ENCODE data around the gene SYNPR.

SYNPR gene

DNA sequence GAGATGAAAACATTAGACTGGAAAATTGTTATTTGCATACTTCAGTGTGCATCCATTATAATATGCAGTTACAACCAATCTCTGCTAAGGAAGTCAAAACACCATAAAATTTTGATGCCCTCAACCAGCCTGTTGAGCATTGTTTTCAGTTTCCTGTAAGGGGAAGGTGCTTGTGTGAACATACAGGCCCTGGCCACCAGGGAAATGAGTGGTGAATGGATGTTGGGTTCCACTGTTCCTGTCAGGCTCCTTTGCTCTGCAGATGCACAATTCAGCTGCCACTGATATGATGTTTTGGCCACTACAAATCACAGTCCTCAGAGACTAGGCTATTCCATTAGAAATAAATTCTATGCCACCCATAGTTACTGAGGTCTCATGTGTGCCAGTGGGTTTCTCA lies 184.6 kb downstream of the SYNPR start:
- DNase-seq (ENCODE audit: low spot score) = no peak

DNA sequence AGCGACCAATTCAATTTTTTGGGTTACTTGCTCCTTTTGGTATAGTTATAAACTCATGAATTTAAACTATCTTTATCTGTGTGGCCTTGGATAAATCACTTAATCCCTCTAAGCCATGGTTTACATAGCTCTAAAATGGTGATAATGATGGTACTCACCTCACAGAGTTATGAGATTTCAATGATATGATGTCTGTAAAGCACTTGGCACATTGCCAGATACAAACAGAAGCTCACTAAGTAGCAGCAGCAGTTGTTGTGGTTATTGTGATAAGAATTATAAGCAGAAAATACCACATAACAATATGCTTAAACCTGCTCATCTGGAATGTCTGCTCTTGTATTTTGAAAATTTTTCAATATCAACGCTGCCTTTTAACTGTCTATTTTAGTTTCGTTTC lies 189.3 kb downstream of the SYNPR start:
- no peak for DNase-seq (ENCODE audit: low spot score)
- CTCF ChIA-PET = no interaction called here
- POLR2A ChIA-PET (ENCODE audit: low non-redundant PET) = no interaction called here
- TF ChIP-seq, protein P1, sequence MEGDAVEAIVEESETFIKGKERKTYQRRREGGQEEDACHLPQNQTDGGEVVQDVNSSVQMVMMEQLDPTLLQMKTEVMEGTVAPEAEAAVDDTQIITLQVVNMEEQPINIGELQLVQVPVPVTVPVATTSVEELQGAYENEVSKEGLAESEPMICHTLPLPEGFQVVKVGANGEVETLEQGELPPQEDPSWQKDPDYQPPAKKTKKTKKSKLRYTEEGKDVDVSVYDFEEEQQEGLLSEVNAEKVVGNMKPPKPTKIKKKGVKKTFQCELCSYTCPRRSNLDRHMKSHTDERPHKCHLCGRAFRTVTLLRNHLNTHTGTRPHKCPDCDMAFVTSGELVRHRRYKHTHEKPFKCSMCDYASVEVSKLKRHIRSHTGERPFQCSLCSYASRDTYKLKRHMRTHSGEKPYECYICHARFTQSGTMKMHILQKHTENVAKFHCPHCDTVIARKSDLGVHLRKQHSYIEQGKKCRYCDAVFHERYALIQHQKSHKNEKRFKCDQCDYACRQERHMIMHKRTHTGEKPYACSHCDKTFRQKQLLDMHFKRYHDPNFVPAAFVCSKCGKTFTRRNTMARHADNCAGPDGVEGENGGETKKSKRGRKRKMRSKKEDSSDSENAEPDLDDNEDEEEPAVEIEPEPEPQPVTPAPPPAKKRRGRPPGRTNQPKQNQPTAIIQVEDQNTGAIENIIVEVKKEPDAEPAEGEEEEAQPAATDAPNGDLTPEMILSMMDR (conservative IDR thresholded peaks at IDR 0.05; ENCODE audit: low read depth) = no peak
- no peak overlapping the region for H3K27ac ChIP-seq

More for the DNA sequence above, 184.6 kb downstream of the SYNPR start:
- H3K27ac ChIP-seq = no peak overlapping the region
- TF ChIP-seq, protein P1 (conservative IDR thresholded peaks at IDR 0.05; ENCODE audit: low read depth) = no peak
- POLR2A ChIA-PET (ENCODE audit: low non-redundant PET) = no interaction called here
- CTCF ChIA-PET = no interaction called here

DNA sequence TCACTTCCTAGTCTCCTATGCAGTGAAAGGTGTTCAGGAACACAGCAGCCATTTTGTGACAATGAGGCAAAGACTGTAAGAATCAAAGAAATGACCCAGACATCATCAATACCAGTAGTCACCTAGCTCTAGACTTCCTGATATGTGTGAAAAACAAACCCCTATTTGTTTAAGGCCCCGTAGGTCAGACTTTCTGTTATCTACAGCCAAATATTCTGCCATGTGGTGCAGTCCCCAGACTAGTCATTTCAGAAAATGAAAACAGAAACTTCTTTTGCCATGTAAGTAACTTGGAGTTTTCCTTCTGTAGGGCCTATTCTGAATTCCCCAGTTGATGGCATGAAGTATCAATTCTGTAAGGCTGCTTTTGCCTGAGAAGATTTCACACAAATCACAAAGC lies 192.6 kb downstream of the SYNPR start:
- CTCF ChIA-PET = no interaction called here
- no peak for DNase-seq (ENCODE audit: low spot score)
- POLR2A ChIA-PET (ENCODE audit: low non-redundant PET) = no interaction called here
- TF ChIP-seq, protein P1 (conservative IDR thresholded peaks at IDR 0.05; ENCODE audit: low read depth) = no peak
- no peak overlapping the region for H3K27ac ChIP-seq

DNA sequence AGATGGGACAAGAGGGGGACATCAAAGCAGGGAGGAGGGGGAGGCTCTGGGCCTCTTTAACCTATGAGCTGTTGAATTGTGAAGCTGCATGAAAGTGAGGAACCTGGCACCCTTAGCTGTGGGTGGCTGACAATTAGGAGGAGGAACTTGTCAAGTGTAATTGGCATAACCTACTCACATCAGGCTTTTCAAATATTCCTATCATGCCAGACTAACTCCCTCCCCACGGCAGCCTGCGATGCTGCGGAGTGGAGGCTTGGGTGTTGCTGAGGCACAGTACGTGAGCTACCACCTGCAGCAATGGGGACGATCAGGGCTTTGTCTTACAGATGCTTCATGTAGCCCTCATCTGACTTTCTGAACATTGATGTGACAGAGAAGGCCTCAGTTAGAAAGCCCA lies 193.7 kb downstream of the SYNPR start:
- no peak overlapping the region for H3K27ac ChIP-seq
- POLR2A ChIA-PET (ENCODE audit: low non-redundant PET) = no interaction called here
- CTCF ChIA-PET = no interaction called here
- DNase-seq (ENCODE audit: low spot score) = no peak
- TF ChIP-seq, protein P1 (conservative IDR thresholded peaks at IDR 0.05; ENCODE audit: low read depth) = no peak

DNA sequence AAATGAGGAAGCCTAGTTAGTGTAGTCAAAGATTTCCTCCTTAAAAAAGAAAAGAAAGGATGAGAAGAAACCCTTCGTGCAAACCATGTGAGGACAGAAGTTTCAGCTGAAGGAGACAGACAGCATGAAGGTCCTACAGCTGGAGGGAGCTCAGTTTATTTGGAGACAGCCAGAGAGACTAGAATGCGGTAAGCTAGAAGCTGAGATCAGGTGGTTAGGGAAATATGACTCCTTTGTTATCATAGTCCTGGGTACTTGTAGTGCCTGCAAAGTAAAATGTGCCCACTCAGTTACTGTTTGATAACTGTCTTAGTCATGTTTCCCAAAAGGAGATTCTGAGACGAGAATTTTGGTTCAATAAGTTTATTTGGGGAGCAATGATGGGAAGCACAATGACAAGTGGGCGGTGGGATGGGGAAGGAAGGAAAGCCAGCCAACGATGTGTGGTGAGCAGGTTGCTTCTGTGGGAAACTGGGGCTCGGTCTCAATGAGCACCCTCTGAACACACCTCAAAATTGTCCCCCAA lies 195.6 kb downstream of the SYNPR start:
- TF ChIP-seq, protein P1 (conservative IDR thresholded peaks at IDR 0.05; ENCODE audit: low read depth) = no peak
- CTCF ChIA-PET = interaction anchor here (0.6 kb wide), 1 partner anchor 60 kb away, joined by 3 read pairs; no protein-coding TSS in a partner anchor
- POLR2A ChIA-PET (ENCODE audit: low non-redundant PET) = no interaction called here
- DNase-seq (ENCODE audit: low spot score) = no peak
- no peak overlapping the region for H3K27ac ChIP-seq

DNA sequence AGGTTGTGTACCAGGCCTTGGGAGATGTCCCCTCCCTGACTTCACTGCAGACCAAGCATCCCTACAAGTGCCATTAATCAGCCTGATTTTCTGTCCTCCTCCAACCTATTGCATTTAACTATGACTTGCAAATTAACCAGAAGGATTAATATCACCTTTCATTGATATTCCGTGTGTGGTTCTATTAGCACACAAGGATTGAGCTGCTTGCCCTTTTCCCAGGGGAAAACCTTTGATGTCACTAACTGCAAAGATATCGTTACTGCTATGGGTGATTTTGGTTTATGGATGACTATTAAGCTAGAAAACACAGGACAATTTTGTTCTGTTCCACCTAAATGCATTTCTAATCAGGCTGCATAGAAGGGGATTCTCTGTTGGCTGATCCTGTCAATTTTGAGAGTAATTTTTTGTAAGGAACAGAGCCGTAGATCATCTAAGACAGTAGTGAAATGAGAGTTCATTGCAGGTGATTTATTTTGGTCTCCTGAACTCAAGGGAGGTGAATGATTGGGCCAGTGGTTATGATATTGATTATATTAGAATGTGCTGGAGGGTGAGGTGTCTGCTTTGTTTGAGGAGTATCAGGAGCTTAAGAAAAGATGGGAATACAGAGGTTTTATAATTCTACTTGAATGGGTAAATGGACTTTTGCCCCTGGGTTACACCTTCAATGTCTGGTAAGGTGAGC lies 196.9 kb downstream of the SYNPR start:
- CTCF ChIA-PET = no interaction called here
- POLR2A ChIA-PET (ENCODE audit: low non-redundant PET) = no interaction called here
- TF ChIP-seq, protein P1 (conservative IDR thresholded peaks at IDR 0.05; ENCODE audit: low read depth) = no peak
- H3K27ac ChIP-seq = no peak overlapping the region
- DNase-seq (ENCODE audit: low spot score) = no peak

Measured in RWPE1 (cell line).